ENCODE data around the gene ATF3.

The ATF3 gene

GRCh38 chr1:212623603-212624002 lies 15.0 kb downstream of the ATF3 start:
- H3K4me3 ChIP-seq (ENCODE audit: low read length): no peak overlapping the region

GRCh38 chr1:212624976-212625501 lies 16.5 kb downstream of the ATF3 start:
- Histone ChIP-seq H3K36me3 (ENCODE audit: control insufficient read depth, low read depth, low read length) (peaks cover 5% of the 10 kb centered on the region), H3K9me3 (ENCODE audit: control insufficient read depth, low read depth, low read length) (no peaks in the 10 kb centered on the region), H3K9ac (ENCODE audit: low read length) (no peak overlapping the region), H3K27ac (ENCODE audit: low read length) (no peak overlapping the region), H3K27me3 (ENCODE audit: control insufficient read depth, insufficient read depth, low read length) (no peaks in the 10 kb centered on the region), H3K4me1 (ENCODE audit: control insufficient read depth, low read depth, low read length) (no peaks in the 10 kb centered on the region), H3K4me3 (ENCODE audit: low read length) (no peak overlapping the region)

More at GRCh38 chr1:212623603-212624002, 15.0 kb downstream of the ATF3 start:
- Histone ChIP-seq H3K36me3 (ENCODE audit: control insufficient read depth, low read depth, low read length) (peaks cover 19% of the 10 kb centered on the region), H3K9ac (ENCODE audit: low read length) (no peak overlapping the region), H3K9me3 (ENCODE audit: control insufficient read depth, low read depth, low read length) (no peaks in the 10 kb centered on the region), H3K4me1 (ENCODE audit: control insufficient read depth, low read depth, low read length) (no peaks in the 10 kb centered on the region), H3K27me3 (ENCODE audit: control insufficient read depth, insufficient read depth, low read length) (no peaks in the 10 kb centered on the region), H3K27ac (ENCODE audit: low read length) (no peak overlapping the region)

GRCh38 chr1:212625781-212626450 lies 17.4 kb downstream of the ATF3 start:
- H3K9me3 ChIP-seq (ENCODE audit: control insufficient read depth, low read depth, low read length): no peaks in the 10 kb centered on the region
- no peak overlapping the region for H3K9ac ChIP-seq (ENCODE audit: low read length)
- H3K27ac ChIP-seq (ENCODE audit: low read length): no peak overlapping the region
- no peaks in the 10 kb centered on the region for H3K27me3 ChIP-seq (ENCODE audit: control insufficient read depth, insufficient read depth, low read length)
- no peaks in the 10 kb centered on the region for H3K4me1 ChIP-seq (ENCODE audit: control insufficient read depth, low read depth, low read length)
- H3K36me3 ChIP-seq (ENCODE audit: control insufficient read depth, low read depth, low read length): no peaks in the 10 kb centered on the region
- no peak overlapping the region for H3K4me3 ChIP-seq (ENCODE audit: low read length)

GRCh38 chr1:212628046-212628445 lies 19.5 kb downstream of the ATF3 start:
- H3K9me3 ChIP-seq (ENCODE audit: control insufficient read depth, low read depth, low read length): no peaks in the 10 kb centered on the region
- H3K4me3 ChIP-seq (ENCODE audit: low read length): no peak overlapping the region
- no peak overlapping the region for H3K27ac ChIP-seq (ENCODE audit: low read length)
- H3K36me3 ChIP-seq (ENCODE audit: control insufficient read depth, low read depth, low read length): no peaks in the 10 kb centered on the region
- H3K4me1 ChIP-seq (ENCODE audit: control insufficient read depth, low read depth, low read length): no peaks in the 10 kb centered on the region
- H3K27me3 ChIP-seq (ENCODE audit: control insufficient read depth, insufficient read depth, low read length): no peaks in the 10 kb centered on the region
- H3K9ac ChIP-seq (ENCODE audit: low read length): no peak overlapping the region

GRCh38 chr1:212628813-212629415 lies 20.4 kb downstream of the ATF3 start:
- H3K36me3 ChIP-seq (ENCODE audit: control insufficient read depth, low read depth, low read length): no peaks in the 10 kb centered on the region
- H3K27me3 ChIP-seq (ENCODE audit: control insufficient read depth, insufficient read depth, low read length): no peaks in the 10 kb centered on the region
- no peaks in the 10 kb centered on the region for H3K4me1 ChIP-seq (ENCODE audit: control insufficient read depth, low read depth, low read length)
- H3K9ac ChIP-seq (ENCODE audit: low read length): no peak overlapping the region
- H3K9me3 ChIP-seq (ENCODE audit: control insufficient read depth, low read depth, low read length): no peaks in the 10 kb centered on the region
- no peak overlapping the region for H3K4me3 ChIP-seq (ENCODE audit: low read length)
- H3K27ac ChIP-seq (ENCODE audit: low read length): no peak overlapping the region

- Histone ChIP-seq H3K36me3 (ENCODE audit: control insufficient read depth, low read depth, low read length) (no peaks in the 10 kb centered on the region), H3K4me3 (ENCODE audit: low read length) (no peak overlapping the region), H3K9me3 (ENCODE audit: control insufficient read depth, low read depth, low read length) (no peaks in the 10 kb centered on the region), H3K9ac (ENCODE audit: low read length) (no peak overlapping the region), H3K27ac (ENCODE audit: low read length) (no peak overlapping the region), H3K4me1 (ENCODE audit: control insufficient read depth, low read depth, low read length) (no peaks in the 10 kb centered on the region), H3K27me3 (ENCODE audit: control insufficient read depth, insufficient read depth, low read length) (no peaks in the 10 kb centered on the region)
These were observed 21.0 kb downstream of the ATF3 start for GRCh38 chr1:212629450-212630157.

- H3K4me1 ChIP-seq (ENCODE audit: control insufficient read depth, low read depth, low read length): no peaks in the 10 kb centered on the region
- H3K27me3 ChIP-seq (ENCODE audit: control insufficient read depth, insufficient read depth, low read length): no peaks in the 10 kb centered on the region
- H3K27ac ChIP-seq (ENCODE audit: low read length): no peak overlapping the region
- H3K9me3 ChIP-seq (ENCODE audit: control insufficient read depth, low read depth, low read length): no peaks in the 10 kb centered on the region
- no peak overlapping the region for H3K9ac ChIP-seq (ENCODE audit: low read length)
- no peak overlapping the region for H3K4me3 ChIP-seq (ENCODE audit: low read length)
- H3K36me3 ChIP-seq (ENCODE audit: control insufficient read depth, low read depth, low read length): no peaks in the 10 kb centered on the region
These were observed 21.8 kb downstream of the ATF3 start for GRCh38 chr1:212630158-212630900.

- Histone ChIP-seq H3K27ac (ENCODE audit: low read length) (no peak overlapping the region), H3K9ac (ENCODE audit: low read length) (no peak overlapping the region), H3K36me3 (ENCODE audit: control insufficient read depth, low read depth, low read length) (no peaks in the 10 kb centered on the region), H3K4me3 (ENCODE audit: low read length) (no peak overlapping the region), H3K9me3 (ENCODE audit: control insufficient read depth, low read depth, low read length) (no peaks in the 10 kb centered on the region), H3K27me3 (ENCODE audit: control insufficient read depth, insufficient read depth, low read length) (no peaks in the 10 kb centered on the region), H3K4me1 (ENCODE audit: control insufficient read depth, low read depth, low read length) (no peaks in the 10 kb centered on the region)
These were observed 24.6 kb downstream of the ATF3 start for GRCh38 chr1:212633161-212633560.

- H3K4me3 ChIP-seq (ENCODE audit: low read length): no peak overlapping the region
- no peaks in the 10 kb centered on the region for H3K4me1 ChIP-seq (ENCODE audit: control insufficient read depth, low read depth, low read length)
- no peaks in the 10 kb centered on the region for H3K36me3 ChIP-seq (ENCODE audit: control insufficient read depth, low read depth, low read length)
- no peak overlapping the region for H3K9ac ChIP-seq (ENCODE audit: low read length)
- no peak overlapping the region for H3K27ac ChIP-seq (ENCODE audit: low read length)
- no peaks in the 10 kb centered on the region for H3K9me3 ChIP-seq (ENCODE audit: control insufficient read depth, low read depth, low read length)
- H3K27me3 ChIP-seq (ENCODE audit: control insufficient read depth, insufficient read depth, low read length): no peaks in the 10 kb centered on the region
These were observed 25.7 kb downstream of the ATF3 start for GRCh38 chr1:212634252-212634651.

- Histone ChIP-seq H3K4me1 (ENCODE audit: control insufficient read depth, low read depth, low read length) (no peaks in the 10 kb centered on the region), H3K27me3 (ENCODE audit: control insufficient read depth, insufficient read depth, low read length) (no peaks in the 10 kb centered on the region), H3K9me3 (ENCODE audit: control insufficient read depth, low read depth, low read length) (no peaks in the 10 kb centered on the region), H3K9ac (ENCODE audit: low read length) (no peak overlapping the region), H3K27ac (ENCODE audit: low read length) (no peak overlapping the region), H3K4me3 (ENCODE audit: low read length) (no peak overlapping the region), H3K36me3 (ENCODE audit: control insufficient read depth, low read depth, low read length) (no peaks in the 10 kb centered on the region)
These were observed 26.6 kb downstream of the ATF3 start for GRCh38 chr1:212635141-212635631.

GRCh38 chr1:212637902-212638301 lies 29.3 kb downstream of the ATF3 start:
- H3K4me3 ChIP-seq (ENCODE audit: low read length): no peak overlapping the region
- H3K36me3 ChIP-seq (ENCODE audit: control insufficient read depth, low read depth, low read length): no peaks in the 10 kb centered on the region
- no peaks in the 10 kb centered on the region for H3K9me3 ChIP-seq (ENCODE audit: control insufficient read depth, low read depth, low read length)
- H3K9ac ChIP-seq (ENCODE audit: low read length): no peak overlapping the region
- H3K27me3 ChIP-seq (ENCODE audit: control insufficient read depth, insufficient read depth, low read length): no peaks in the 10 kb centered on the region
- no peaks in the 10 kb centered on the region for H3K4me1 ChIP-seq (ENCODE audit: control insufficient read depth, low read depth, low read length)
- H3K27ac ChIP-seq (ENCODE audit: low read length): no peak overlapping the region
